Measurements from ENCODE around the gene VAMP8. TPM values are rescaled to one million over a fixed set of nuclear protein-coding genes. Genes with fewer than 3 reads are reported as not detected.
A peak's percentile ranks its signal among the peaks of the same experiment; 100 is the strongest.

Gene VAMP8
- total RNA-seq, 6 donors from 2014 or later: 62.8 to 289 (median 154) TPM

DNA sequence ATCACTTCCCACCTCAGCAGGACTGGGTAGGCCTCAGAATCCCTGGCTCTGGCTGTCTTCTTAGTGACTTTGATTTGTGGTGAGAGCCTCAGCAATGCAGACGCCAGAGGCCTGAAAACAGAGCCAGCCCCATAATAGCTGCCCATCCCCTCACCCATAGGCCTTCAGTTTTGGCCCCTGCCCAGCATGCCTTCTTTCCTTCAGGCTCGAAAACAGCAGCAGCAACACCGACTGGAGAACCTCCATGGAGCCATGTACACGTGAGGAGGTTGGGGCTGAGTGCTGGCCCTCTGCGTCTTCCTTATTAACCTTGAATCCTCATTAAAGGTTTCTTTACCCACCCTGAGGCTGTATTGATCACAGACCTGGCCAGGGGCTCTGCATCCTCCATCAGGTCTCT, 19.9 kb downstream of the VAMP8 start:
- WGBS, 2 donors: 79 to 87% methylated on average over 5 of the region's 5 CpGs
- peak overlapping the region in 1 of 4 donors; percentile 96 for H3K27ac ChIP-seq
- no peaks in the 10 kb centered on the region for H3K27me3 ChIP-seq
- ATAC-seq (ENCODE audit: low FRiP score in 2 of 2): no peak
- peaks cover 9 to 46% (median 23%) of the 10 kb centered on the region in 4 donors for H3K36me3 ChIP-seq
- DNase-seq: no peak
- no peaks in the 10 kb centered on the region for H3K9me3 ChIP-seq
- H3K4me1 ChIP-seq: peaks cover 26 to 51% (median 39%) of the 10 kb centered on the region in 4 donors
- TF ChIP-seq EP300 (IDR thresholded peaks at IDR 0.05): no peak
- no peak for TF ChIP-seq POLR2A (IDR thresholded peaks at IDR 0.05)
- TF ChIP-seq, protein P1, sequence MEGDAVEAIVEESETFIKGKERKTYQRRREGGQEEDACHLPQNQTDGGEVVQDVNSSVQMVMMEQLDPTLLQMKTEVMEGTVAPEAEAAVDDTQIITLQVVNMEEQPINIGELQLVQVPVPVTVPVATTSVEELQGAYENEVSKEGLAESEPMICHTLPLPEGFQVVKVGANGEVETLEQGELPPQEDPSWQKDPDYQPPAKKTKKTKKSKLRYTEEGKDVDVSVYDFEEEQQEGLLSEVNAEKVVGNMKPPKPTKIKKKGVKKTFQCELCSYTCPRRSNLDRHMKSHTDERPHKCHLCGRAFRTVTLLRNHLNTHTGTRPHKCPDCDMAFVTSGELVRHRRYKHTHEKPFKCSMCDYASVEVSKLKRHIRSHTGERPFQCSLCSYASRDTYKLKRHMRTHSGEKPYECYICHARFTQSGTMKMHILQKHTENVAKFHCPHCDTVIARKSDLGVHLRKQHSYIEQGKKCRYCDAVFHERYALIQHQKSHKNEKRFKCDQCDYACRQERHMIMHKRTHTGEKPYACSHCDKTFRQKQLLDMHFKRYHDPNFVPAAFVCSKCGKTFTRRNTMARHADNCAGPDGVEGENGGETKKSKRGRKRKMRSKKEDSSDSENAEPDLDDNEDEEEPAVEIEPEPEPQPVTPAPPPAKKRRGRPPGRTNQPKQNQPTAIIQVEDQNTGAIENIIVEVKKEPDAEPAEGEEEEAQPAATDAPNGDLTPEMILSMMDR (IDR thresholded peaks at IDR 0.05): no peak
- no peak for TF ChIP-seq POLR2AphosphoS5 (IDR thresholded peaks at IDR 0.05)
- H3K4me3 ChIP-seq: no peak overlapping the region

DNA sequence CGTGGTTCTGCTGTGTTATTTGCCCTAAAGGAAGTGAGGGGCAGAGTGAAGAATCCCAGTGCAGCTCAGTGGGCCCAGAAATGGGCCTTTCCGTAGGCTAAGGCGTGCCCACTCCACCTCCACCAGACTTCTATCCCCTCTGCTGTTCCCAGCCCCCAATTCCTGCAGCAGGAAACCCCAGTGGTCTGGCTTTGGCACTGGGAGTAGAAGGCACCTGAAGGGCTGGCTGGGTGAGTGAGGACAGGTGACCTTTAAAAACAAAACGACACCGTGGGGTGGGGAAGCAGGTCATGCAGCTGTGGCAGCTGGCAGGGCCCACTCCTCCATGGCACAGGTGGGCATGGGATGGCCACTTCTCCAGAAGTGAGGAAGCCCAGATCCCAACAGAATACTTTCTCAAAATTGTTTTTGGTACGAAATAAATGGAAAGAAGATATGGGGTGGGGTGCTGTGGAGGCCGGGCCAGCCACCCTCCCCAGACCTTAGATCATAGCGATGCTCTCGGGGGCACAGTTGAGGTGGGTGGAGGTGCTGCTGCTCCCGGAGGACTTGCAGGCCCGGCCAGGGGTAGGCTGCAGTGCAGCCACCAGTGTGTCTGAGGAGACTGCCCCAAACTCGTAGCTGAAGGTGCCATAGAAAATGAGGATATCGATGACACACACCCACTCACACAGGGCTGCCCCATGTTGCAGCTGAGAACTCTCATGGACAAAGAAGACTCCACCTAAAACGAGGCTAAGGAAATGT, 21.4 kb downstream of the VAMP8 start:
- 79 to 80% methylated on average over 14 of the region's 14 CpGs for WGBS, 2 donors
- peaks cover 29 to 57% (median 37%) of the 10 kb centered on the region in 4 donors for H3K4me1 ChIP-seq
- no peak for DNase-seq

DNA sequence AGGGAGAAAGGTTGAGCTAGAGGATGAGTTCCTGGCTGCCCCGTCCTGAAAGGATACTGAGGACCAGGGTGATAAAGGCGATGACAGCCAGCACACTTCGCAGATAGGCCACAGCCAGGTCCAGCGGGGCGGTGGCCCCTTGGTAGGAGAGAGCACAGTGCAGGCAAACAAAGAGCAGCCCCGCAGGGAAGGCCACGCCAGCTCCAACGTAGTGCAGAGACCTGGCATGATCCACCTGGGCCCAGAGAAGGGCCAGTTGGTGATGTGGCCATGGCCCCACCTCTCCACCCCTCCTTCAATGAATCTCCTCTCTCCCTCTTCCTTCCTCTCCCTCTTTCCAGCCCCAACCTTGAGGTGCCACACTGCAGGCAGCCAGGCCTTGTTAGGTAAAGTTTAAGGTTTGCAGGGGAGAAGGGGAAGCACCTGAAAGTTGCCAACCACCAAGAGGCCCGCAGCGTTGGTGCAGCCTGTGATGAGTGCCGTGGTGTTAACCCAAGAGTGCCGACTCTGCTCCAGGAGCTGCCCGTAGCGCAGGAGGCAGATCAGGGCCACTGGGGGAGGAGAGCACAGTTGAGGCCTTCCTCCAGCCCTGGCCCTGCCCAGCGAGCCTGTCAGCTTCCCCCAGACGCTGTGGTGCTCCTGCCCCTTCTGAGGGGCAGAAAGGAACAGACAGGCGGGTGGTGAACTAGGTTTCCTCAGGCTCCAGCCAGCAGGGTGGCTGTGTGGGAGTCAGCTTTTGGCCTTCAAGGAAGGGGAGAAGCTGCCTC, 22.3 kb downstream of the VAMP8 start:
- Histone ChIP-seq H3K27me3 (no peaks in the 10 kb centered on the region), H3K4me3 (no peak overlapping the region), H3K36me3 (peaks cover 9 to 38% (median 23%) of the 10 kb centered on the region in 4 donors), H3K4me1 (peaks cover 31 to 57% (median 38%) of the 10 kb centered on the region in 4 donors), H3K9me3 (no peaks in the 10 kb centered on the region), H3K27ac (peak overlapping the region in 2 of 4 donors; percentile 31 to 92)
- TF ChIP-seq EP300 (IDR thresholded peaks at IDR 0.05) (no peak), POLR2AphosphoS5 (IDR thresholded peaks at IDR 0.05) (no peak), POLR2A (IDR thresholded peaks at IDR 0.05) (no peak)
- TF ChIP-seq, protein P1 (IDR thresholded peaks at IDR 0.05): no peak
- ATAC-seq (ENCODE audit: low FRiP score in 2 of 2) (no peak), DNase-seq (no peak)
- 72 to 75% methylated on average over 14 to 17 of the region's 17 CpGs for WGBS, 2 donors

More for the DNA sequence above, 21.4 kb downstream of the VAMP8 start:
- TF ChIP-seq EP300 (IDR thresholded peaks at IDR 0.05) (no peak), POLR2AphosphoS5 (IDR thresholded peaks at IDR 0.05) (no peak), POLR2A (IDR thresholded peaks at IDR 0.05) (no peak)
- TF ChIP-seq, protein P1 (IDR thresholded peaks at IDR 0.05): no peak
- no peak for ATAC-seq (ENCODE audit: low FRiP score in 2 of 2)
- H3K27me3 ChIP-seq: no peaks in the 10 kb centered on the region
- H3K9me3 ChIP-seq: no peaks in the 10 kb centered on the region
- no peak overlapping the region for H3K4me3 ChIP-seq
- peaks cover 9 to 38% (median 23%) of the 10 kb centered on the region in 4 donors for H3K36me3 ChIP-seq
- no peak overlapping the region for H3K27ac ChIP-seq

DNA sequence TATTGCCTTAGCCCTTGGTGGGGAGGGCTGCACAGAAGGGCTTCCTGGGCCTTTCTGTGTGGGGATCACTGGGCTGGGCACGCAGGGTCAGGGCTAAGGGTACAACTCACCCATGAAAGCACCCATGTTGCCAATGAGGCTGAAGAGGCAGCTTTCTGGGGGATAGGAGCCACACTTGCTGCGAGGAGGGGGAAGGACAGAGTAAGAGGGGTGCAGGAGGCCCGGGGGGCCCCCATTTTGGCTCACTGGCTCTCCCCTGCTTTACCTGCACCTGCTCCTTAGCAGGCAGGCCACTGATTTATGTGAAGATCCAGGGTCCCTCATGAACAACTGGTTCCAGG, 22.8 kb downstream of the VAMP8 start:
- TF ChIP-seq POLR2A (IDR thresholded peaks at IDR 0.05) (no peak), POLR2AphosphoS5 (IDR thresholded peaks at IDR 0.05) (no peak), EP300 (IDR thresholded peaks at IDR 0.05) (no peak)
- TF ChIP-seq, protein P1 (IDR thresholded peaks at IDR 0.05): no peak
- peaks cover 34 to 58% (median 40%) of the 10 kb centered on the region in 4 donors for H3K4me1 ChIP-seq
- DNase-seq: no peak
- no peaks in the 10 kb centered on the region for H3K27me3 ChIP-seq
- WGBS, 2 donors: 72% methylated on average over 3 of the region's 3 CpGs; no CpG with 5 or more reads in 1 of the 2 donors
- H3K27ac ChIP-seq: peak overlapping the region in 3 of 4 donors; percentile 31 to 92 (median 87)
- peaks cover 9 to 38% (median 23%) of the 10 kb centered on the region in 4 donors for H3K36me3 ChIP-seq
- H3K9me3 ChIP-seq: no peaks in the 10 kb centered on the region
- no peak for ATAC-seq (ENCODE audit: low FRiP score in 2 of 2)
- H3K4me3 ChIP-seq: no peak overlapping the region
